ENCODE results near the gene AMIGO3. TPM values are rescaled to one million over a fixed set of nuclear protein-coding genes. Genes with fewer than 3 reads are reported as not detected.

AMIGO3 gene
- total RNA-seq, 1 donor from 2014 or later: not detected

GRCh38 chr3:49720855-49721595 lies 1.5 kb upstream of the AMIGO3 start:
- DNase-seq (ENCODE audit: low read depth) (no peak), FAIRE-seq (no peak)
- Histone ChIP-seq H3K27me3 (ENCODE audit: control insufficient read depth, insufficient read depth, low read length) (no peaks in the 10 kb centered on the region), H3K4me3 (ENCODE audit: low read depth, low read length) (no peak overlapping the region), H3K36me3 (ENCODE audit: control insufficient read depth, insufficient read depth, low read length) (peaks cover 16% of the 10 kb centered on the region)
- no peak for TF ChIP-seq CTCF (IDR thresholded peaks at IDR 0.05; ENCODE audit: insufficient read depth, low read length, severe bottlenecking)

GRCh38 chr3:49718858-49719213 lies 648 bp downstream of the AMIGO3 start:
- no peaks in the 10 kb centered on the region for H3K27me3 ChIP-seq (ENCODE audit: control insufficient read depth, insufficient read depth, low read length)
- peak overlapping the region; percentile 34 for H3K4me3 ChIP-seq (ENCODE audit: low read depth, low read length)
- peak; percentile 3 for TF ChIP-seq CTCF (IDR thresholded peaks at IDR 0.05; ENCODE audit: insufficient read depth, low read length, severe bottlenecking)
- peaks cover 22% of the 10 kb centered on the region for H3K36me3 ChIP-seq (ENCODE audit: control insufficient read depth, insufficient read depth, low read length)
- DNase-seq (ENCODE audit: low read depth) (no peak), FAIRE-seq (no peak)

- Histone ChIP-seq H3K4me3 (ENCODE audit: low read depth, low read length) (no peak overlapping the region), H3K27me3 (ENCODE audit: control insufficient read depth, insufficient read depth, low read length) (no peaks in the 10 kb centered on the region), H3K36me3 (ENCODE audit: control insufficient read depth, insufficient read depth, low read length) (peaks cover 22% of the 10 kb centered on the region)
- FAIRE-seq (no peak), DNase-seq (ENCODE audit: low read depth) (peak; percentile 14)
- TF ChIP-seq CTCF (IDR thresholded peaks at IDR 0.05; ENCODE audit: insufficient read depth, low read length, severe bottlenecking): no peak
Observed at GRCh38 chr3:49717959-49718857, 1.3 kb downstream of the AMIGO3 start.

- Histone ChIP-seq H3K27me3 (ENCODE audit: control insufficient read depth, insufficient read depth, low read length) (no peaks in the 10 kb centered on the region), H3K36me3 (ENCODE audit: control insufficient read depth, insufficient read depth, low read length) (peaks cover 20% of the 10 kb centered on the region), H3K4me3 (ENCODE audit: low read depth, low read length) (no peak overlapping the region)
- FAIRE-seq (no peak), DNase-seq (ENCODE audit: low read depth) (no peak)
- no peak for TF ChIP-seq CTCF (IDR thresholded peaks at IDR 0.05; ENCODE audit: insufficient read depth, low read length, severe bottlenecking)
Observed at GRCh38 chr3:49717211-49717958, 2.1 kb downstream of the AMIGO3 start.

- FAIRE-seq: no peak
- Histone ChIP-seq H3K36me3 (ENCODE audit: control insufficient read depth, insufficient read depth, low read length) (peaks cover 14% of the 10 kb centered on the region), H3K4me3 (ENCODE audit: low read depth, low read length) (no peak overlapping the region), H3K27me3 (ENCODE audit: control insufficient read depth, insufficient read depth, low read length) (no peaks in the 10 kb centered on the region)
- DNase-seq (ENCODE audit: low read depth): no peak
- no peak for TF ChIP-seq CTCF (IDR thresholded peaks at IDR 0.05; ENCODE audit: insufficient read depth, low read length, severe bottlenecking)
Observed at GRCh38 chr3:49716691-49717210, 2.7 kb downstream of the AMIGO3 start.

All from bronchial epithelial cell (primary cell).